Activated T-cell treated with anti-CD3 and anti-CD28 coated beads, Interleukin-2, amount 50 U/mL, for 24 hours (primary cell): ENCODE data around the gene IBA57.
"Not testable (repeated sequence)": the region's sequence is repeated elsewhere in the genome, so short reads cannot be mapped to it uniquely, and the experiment has no call there.

Experiments used
- DNase-seq: peaks from one replicate; pipeline ENCODE4 v3.0.0-alpha.2; 2020
- H3K27ac Mint-ChIP-seq: 2 replicates; pipeline ENCODE4 v1.8.0; 2020; ENCODE audit warnings: mild to moderate bottlenecking, mixed read lengths
- H3K27me3 Mint-ChIP-seq: 2 replicates; pipeline ENCODE4 v1.8.0; 2020; ENCODE audit warnings: mixed read lengths
- H3K36me3 Mint-ChIP-seq: 2 replicates; pipeline ENCODE4 v1.8.0; 2020; ENCODE audit warnings: low read depth, mixed read lengths
- H3K4me1 Mint-ChIP-seq: 2 replicates; pipeline ENCODE4 v1.8.0; 2020; ENCODE audit warnings: low read depth, mixed read lengths
- H3K4me3 Mint-ChIP-seq: 2 replicates; pipeline ENCODE4 v1.8.0; 2020; ENCODE audit warnings: mild to moderate bottlenecking, moderate library complexity, mixed read lengths
- H3K9me3 Mint-ChIP-seq: 2 replicates; pipeline ENCODE4 v1.8.0; 2020; ENCODE audit warnings: mixed read lengths

The IBA57 gene

GRCh38 chr1:228170666-228171065 is 5.1 kb downstream of the IBA57 start:
- H3K27ac Mint-ChIP-seq = no peak overlapping the region
- H3K27me3 Mint-ChIP-seq = no peaks in the 10 kb centered on the region
- H3K36me3 Mint-ChIP-seq = peaks cover 15% of the 10 kb centered on the region
- DNase-seq = no peak
- no peaks in the 10 kb centered on the region for H3K9me3 Mint-ChIP-seq
- no peak overlapping the region for H3K4me3 Mint-ChIP-seq
- peaks cover 27% of the 10 kb centered on the region for H3K4me1 Mint-ChIP-seq

GRCh38 chr1:228171221-228171891 is 5.8 kb downstream of the IBA57 start:
- Mint-ChIP-seq H3K4me1 (peaks cover 27% of the 10 kb centered on the region), H3K9me3 (no peaks in the 10 kb centered on the region), H3K27me3 (no peaks in the 10 kb centered on the region), H3K4me3 (no peak overlapping the region), H3K27ac (no peak overlapping the region), H3K36me3 (peaks cover 15% of the 10 kb centered on the region)
- no peak for DNase-seq

- Mint-ChIP-seq H3K9me3 (no peaks in the 10 kb centered on the region), H3K27ac (peak overlapping the region; percentile 13), H3K4me1 (peaks cover 17% of the 10 kb centered on the region), H3K4me3 (no peak overlapping the region), H3K36me3 (peaks cover 18% of the 10 kb centered on the region), H3K27me3 (no peaks in the 10 kb centered on the region)
- no peak for DNase-seq
Observed at GRCh38 chr1:228172591-228173527, 7.3 kb downstream of the IBA57 start.

- peak; percentile 47 for DNase-seq
Observed at GRCh38 chr1:228173528-228174481, 8.2 kb downstream of the IBA57 start.

GRCh38 chr1:228174482-228175315 is 9.1 kb downstream of the IBA57 start:
- H3K27ac Mint-ChIP-seq = no peak overlapping the region

More at GRCh38 chr1:228173528-228174481, 8.2 kb downstream of the IBA57 start:
- Mint-ChIP-seq H3K4me1 (peaks cover 17% of the 10 kb centered on the region), H3K36me3 (peaks cover 17% of the 10 kb centered on the region)
- not testable (repeated sequence) for H3K4me3 Mint-ChIP-seq, H3K9me3 Mint-ChIP-seq, H3K27me3 Mint-ChIP-seq, H3K27ac Mint-ChIP-seq

GRCh38 chr1:228175316-228176023 is 9.9 kb downstream of the IBA57 start:
- no peaks in the 10 kb centered on the region for H3K9me3 Mint-ChIP-seq
- no peak overlapping the region for H3K27ac Mint-ChIP-seq
- H3K4me3 Mint-ChIP-seq = no peak overlapping the region
- H3K27me3 Mint-ChIP-seq = no peaks in the 10 kb centered on the region
- no peak for DNase-seq
- peaks cover 10% of the 10 kb centered on the region for H3K36me3 Mint-ChIP-seq
- peaks cover 8% of the 10 kb centered on the region for H3K4me1 Mint-ChIP-seq

More at GRCh38 chr1:228174482-228175315, 9.1 kb downstream of the IBA57 start:
- Mint-ChIP-seq H3K36me3 (peaks cover 10% of the 10 kb centered on the region), H3K4me3 (no peak overlapping the region), H3K27me3 (no peaks in the 10 kb centered on the region), H3K4me1 (peaks cover 8% of the 10 kb centered on the region), H3K9me3 (no peaks in the 10 kb centered on the region)
- peak; percentile 42 for DNase-seq

GRCh38 chr1:228176024-228176395 is 10.4 kb downstream of the IBA57 start:
- DNase-seq = no peak
- H3K9me3 Mint-ChIP-seq = no peaks in the 10 kb centered on the region
- no peaks in the 10 kb centered on the region for H3K27me3 Mint-ChIP-seq
- peaks cover 10% of the 10 kb centered on the region for H3K36me3 Mint-ChIP-seq
- no peak overlapping the region for H3K4me3 Mint-ChIP-seq
- peaks cover 8% of the 10 kb centered on the region for H3K4me1 Mint-ChIP-seq
- no peak overlapping the region for H3K27ac Mint-ChIP-seq

GRCh38 chr1:228176461-228177182 is 11.0 kb downstream of the IBA57 start:
- peaks cover 10% of the 10 kb centered on the region for H3K36me3 Mint-ChIP-seq
- no peak for DNase-seq
- H3K9me3 Mint-ChIP-seq = no peaks in the 10 kb centered on the region
- peaks cover 8% of the 10 kb centered on the region for H3K4me1 Mint-ChIP-seq
- no peaks in the 10 kb centered on the region for H3K27me3 Mint-ChIP-seq
- no peak overlapping the region for H3K27ac Mint-ChIP-seq
- no peak overlapping the region for H3K4me3 Mint-ChIP-seq

- H3K36me3 Mint-ChIP-seq = peaks cover 10% of the 10 kb centered on the region
- H3K27ac Mint-ChIP-seq = no peak overlapping the region
- H3K4me3 Mint-ChIP-seq = no peak overlapping the region
- DNase-seq = no peak
- no peaks in the 10 kb centered on the region for H3K9me3 Mint-ChIP-seq
- H3K27me3 Mint-ChIP-seq = no peaks in the 10 kb centered on the region
- peaks cover 7% of the 10 kb centered on the region for H3K4me1 Mint-ChIP-seq
Observed at GRCh38 chr1:228177183-228177475, 11.5 kb downstream of the IBA57 start.

GRCh38 chr1:228177721-228178710 is 12.4 kb downstream of the IBA57 start:
- Mint-ChIP-seq H3K9me3 (no peaks in the 10 kb centered on the region), H3K27ac (peak overlapping the region; percentile 63), H3K4me1 (peaks cover under 1% of the 10 kb centered on the region), H3K4me3 (no peak overlapping the region), H3K27me3 (no peaks in the 10 kb centered on the region), H3K36me3 (peaks cover 10% of the 10 kb centered on the region)
- peak; percentile 13 for DNase-seq

GRCh38 chr1:228178737-228179684 is 13.4 kb downstream of the IBA57 start:
- Mint-ChIP-seq H3K4me3 (no peak overlapping the region), H3K9me3 (no peaks in the 10 kb centered on the region), H3K36me3 (peaks cover 10% of the 10 kb centered on the region), H3K27me3 (no peaks in the 10 kb centered on the region), H3K27ac (peak overlapping the region; percentile 63), H3K4me1 (no peaks in the 10 kb centered on the region)
- DNase-seq = no peak
